Measurements from ENCODE around the gene ANKMY2. TPM values are rescaled to one million over a fixed set of nuclear protein-coding genes. Genes with fewer than 3 reads are reported as not detected.
"Not testable (repeated sequence)": the region's sequence is repeated elsewhere in the genome, so short reads cannot be mapped to it uniquely, and the experiment has no call there.

The ANKMY2 gene
- total RNA-seq, 1 donor from 2014 or later, result 9.2 TPM

DNA sequence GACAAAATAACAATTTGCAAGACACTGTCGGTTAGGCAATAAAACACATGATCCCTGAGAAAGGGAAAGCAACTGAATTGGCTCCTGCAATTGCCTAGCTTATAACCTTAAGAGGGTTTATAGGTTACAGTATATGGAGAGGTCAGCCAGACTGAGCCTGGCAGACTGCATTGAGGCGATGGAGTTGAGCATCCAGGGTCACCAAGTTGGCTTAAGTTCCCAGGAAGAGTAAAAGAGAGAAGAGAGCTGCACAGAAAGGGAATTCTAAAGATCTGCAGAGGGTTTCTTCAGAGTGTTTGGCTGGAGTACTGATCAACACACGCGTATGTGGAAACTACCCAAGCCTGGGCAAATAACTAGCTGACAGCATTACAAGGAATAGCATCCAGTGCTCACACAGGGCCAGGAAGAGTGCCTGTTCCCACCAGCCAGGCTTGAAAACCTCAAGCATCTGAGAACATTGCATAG is 11.2 kb downstream of the ANKMY2 start:
- DNase-seq (ENCODE audit: extremely low read depth, low read depth, low spot score), result no peak

- no peak for DNase-seq (ENCODE audit: extremely low read depth, low read depth, low spot score)
Observed at GRCh38 chr7:16630654-16631053, 14.9 kb downstream of the ANKMY2 start.

GRCh38 chr7:16627236-16627635 is 18.3 kb downstream of the ANKMY2 start:
- DNase-seq (ENCODE audit: extremely low read depth, low read depth, low spot score), result no peak

DNA sequence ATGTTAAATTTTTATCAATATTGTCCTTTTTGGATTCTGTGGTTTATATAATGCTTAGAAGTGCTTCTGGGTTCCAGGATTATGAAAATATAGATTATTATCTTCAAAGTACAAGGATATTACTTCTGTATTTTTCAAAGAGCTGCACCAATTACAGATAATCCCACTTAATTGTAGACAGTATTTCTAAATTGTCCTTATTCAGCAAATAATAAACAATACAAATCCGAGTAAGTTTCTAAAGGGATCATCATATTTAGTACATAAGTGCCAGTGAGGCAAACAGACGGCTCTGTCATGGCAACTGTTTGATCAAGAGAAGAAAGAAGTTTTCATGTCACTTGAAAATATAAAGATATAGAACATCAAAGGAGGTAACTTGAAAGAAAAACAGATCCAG is 19.2 kb downstream of the ANKMY2 start:
- no peak for DNase-seq (ENCODE audit: extremely low read depth, low read depth, low spot score)

GRCh38 chr7:16619979-16620408 is 25.6 kb downstream of the ANKMY2 start:
- no peak for DNase-seq (ENCODE audit: extremely low read depth, low read depth, low spot score)

GRCh38 chr7:16616542-16616941 is 29.0 kb downstream of the ANKMY2 start:
- no peak for DNase-seq (ENCODE audit: extremely low read depth, low read depth, low spot score)

DNA sequence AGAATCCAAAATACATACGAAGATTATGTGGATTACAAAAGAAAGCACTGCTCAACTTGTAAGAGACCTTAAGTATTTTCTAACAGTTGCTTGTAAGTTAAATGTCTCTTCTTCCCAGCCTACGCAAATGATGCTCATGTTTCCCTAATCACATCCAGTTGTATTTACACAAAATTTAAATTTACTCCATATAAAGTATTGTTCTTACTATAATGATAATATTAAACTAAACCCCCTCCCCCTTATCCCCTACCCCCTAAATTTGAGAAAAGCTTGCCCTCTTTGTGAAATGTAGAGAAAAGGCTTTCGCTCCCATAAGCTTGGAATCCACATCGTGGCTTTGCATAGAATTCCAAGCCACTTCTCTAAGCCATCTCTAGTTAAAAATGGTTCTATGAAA is 29.4 kb downstream of the ANKMY2 start:
- no peak for DNase-seq (ENCODE audit: extremely low read depth, low read depth, low spot score)

- no peak for DNase-seq (ENCODE audit: extremely low read depth, low read depth, low spot score)
Observed at GRCh38 chr7:16615228-16615627, 30.3 kb downstream of the ANKMY2 start.

GRCh38 chr7:16611711-16612110 is 33.8 kb downstream of the ANKMY2 start:
- no peak for DNase-seq (ENCODE audit: extremely low read depth, low read depth, low spot score)

GRCh38 chr7:16609842-16610450 is 35.6 kb downstream of the ANKMY2 start:
- no peak for DNase-seq (ENCODE audit: extremely low read depth, low read depth, low spot score)

DNA sequence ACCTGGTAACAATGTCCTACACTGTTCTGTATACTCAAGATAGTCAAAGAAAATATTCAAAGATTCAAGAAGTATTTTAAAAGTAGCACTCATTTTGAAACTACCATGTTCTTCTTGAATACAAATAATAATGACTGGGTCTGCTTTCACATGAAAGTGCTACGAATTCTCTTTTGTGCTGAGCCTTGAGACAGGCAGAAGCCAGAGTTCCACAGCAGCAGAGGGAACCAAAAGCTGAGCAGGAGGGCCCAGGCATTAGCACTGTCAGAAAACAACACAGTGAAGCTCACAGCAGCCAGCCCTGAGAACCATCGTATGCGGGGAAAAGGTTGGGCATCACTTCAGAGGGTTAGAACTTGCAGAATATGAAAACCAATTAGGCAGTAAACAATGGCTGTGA is 38.9 kb downstream of the ANKMY2 start:
- DNase-seq (ENCODE audit: extremely low read depth, low read depth, low spot score), result no peak

GRCh38 chr7:16604054-16604453 is 41.5 kb downstream of the ANKMY2 start:
- no peak for DNase-seq (ENCODE audit: extremely low read depth, low read depth, low spot score)

DNA sequence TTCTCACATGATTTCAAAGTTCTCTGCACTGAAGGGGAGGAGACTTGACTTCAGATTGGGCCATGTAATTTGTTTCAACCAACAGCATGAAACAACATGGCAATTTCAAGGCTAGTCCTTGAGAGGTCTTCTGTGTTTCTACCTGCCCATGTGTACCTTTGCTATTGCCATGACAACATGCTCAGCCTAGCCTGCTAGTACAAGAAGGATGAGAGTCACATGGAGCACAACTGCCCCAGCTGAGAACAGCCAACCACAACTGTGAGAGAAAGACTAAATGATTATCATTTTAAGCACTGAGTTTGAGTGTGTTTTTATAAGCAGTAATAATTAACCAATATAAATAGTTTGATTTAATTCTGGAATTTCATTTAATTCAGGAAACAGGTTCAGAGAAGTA is 41.9 kb downstream of the ANKMY2 start:
- no peak for DNase-seq (ENCODE audit: extremely low read depth, low read depth, low spot score)

- DNase-seq (ENCODE audit: extremely low read depth, low read depth, low spot score), result no peak
Observed at GRCh38 chr7:16599860-16600259, 45.7 kb downstream of the ANKMY2 start.

GRCh38 chr7:16598015-16598414 is 47.5 kb downstream of the ANKMY2 start:
- DNase-seq (ENCODE audit: extremely low read depth, low read depth, low spot score), result no peak

GRCh38 chr7:16595596-16595995 is 50.0 kb downstream of the ANKMY2 start:
- not testable (repeated sequence) for DNase-seq (ENCODE audit: extremely low read depth, low read depth, low spot score)

DNA sequence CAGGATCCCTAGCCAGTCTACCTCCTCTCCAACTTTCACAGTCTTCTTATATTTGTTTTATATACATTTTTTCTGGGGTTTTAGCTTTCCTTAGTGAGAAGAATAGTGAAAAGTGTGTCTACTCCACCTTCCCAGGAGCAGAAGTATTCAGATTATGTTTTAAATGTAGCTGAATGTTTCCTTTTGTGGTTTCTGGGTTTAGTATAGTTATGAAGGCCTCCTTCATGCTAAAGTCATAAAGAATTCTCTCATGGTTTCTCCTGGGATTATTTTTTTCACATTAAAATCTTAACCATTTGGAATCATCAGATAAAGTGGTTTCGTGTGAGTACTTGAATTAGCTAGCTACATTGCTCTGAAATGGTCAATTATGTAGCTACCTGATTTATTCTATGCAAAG is 50.9 kb downstream of the ANKMY2 start:
- DNase-seq (ENCODE audit: extremely low read depth, low read depth, low spot score), result no peak

GRCh38 chr7:16594061-16594460 is 51.5 kb downstream of the ANKMY2 start:
- no peak for DNase-seq (ENCODE audit: extremely low read depth, low read depth, low spot score)

- DNase-seq (ENCODE audit: extremely low read depth, low read depth, low spot score), result no peak
Observed at GRCh38 chr7:16592395-16592794, 53.2 kb downstream of the ANKMY2 start.

DNA sequence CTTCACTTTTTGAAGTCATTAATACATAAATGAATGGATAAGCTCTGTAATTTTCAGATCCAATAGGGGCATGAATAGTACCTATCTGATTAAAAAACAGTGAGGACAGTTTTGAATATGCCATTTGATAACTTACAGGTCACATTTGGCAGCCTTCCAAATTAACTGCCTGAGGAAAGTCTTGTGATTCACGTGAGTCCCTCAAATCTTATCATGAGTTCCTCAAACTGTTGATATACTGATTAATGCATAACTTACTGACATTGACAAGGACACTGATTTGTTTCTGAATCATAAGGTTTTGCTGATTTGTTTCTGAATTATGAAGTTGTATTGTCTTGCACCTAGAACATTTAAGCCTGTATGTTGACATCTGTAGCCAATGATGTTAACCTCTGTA is 55.1 kb downstream of the ANKMY2 start:
- no peak for DNase-seq (ENCODE audit: extremely low read depth, low read depth, low spot score)

DNA sequence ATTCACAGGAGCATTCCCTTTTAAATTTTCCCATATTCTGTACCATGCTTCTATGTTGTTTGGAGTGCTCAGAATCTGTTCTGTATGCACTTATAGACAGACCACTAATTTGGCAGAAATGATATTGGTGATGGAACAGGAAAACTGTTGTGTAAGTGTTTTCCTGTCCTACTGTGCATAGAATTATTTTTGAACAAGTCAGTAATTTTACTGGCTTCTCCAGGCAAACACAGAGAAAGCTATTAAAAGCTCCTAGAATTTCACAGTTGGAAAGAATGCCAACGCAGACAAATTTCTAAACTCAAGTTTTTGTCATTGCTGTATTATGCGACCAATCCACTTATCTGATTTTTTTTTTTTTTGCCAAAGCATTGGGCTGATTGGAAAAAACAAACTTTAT is 55.7 kb downstream of the ANKMY2 start:
- no peak for DNase-seq (ENCODE audit: extremely low read depth, low read depth, low spot score)

DNA sequence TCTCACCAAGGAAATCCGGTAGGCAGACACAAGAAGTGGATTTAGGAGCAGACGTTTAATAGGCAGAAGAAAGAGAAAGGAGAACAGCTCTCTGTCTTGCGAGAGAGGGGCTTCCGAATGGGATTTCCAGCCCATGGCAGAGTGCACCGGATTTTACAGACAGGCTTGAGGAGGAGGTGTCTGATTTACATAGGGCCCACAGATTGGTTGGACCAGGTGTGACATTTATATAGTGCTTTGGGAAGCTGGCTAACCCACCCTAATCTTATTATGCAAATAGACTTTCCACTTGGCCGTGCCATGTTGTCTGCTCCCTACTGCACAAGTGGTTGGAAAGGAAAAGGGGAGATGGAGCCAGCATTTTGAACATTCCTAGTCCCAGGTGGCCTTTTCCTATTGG is 57.8 kb downstream of the ANKMY2 start:
- DNase-seq (ENCODE audit: extremely low read depth, low read depth, low spot score), result no peak

DNA sequence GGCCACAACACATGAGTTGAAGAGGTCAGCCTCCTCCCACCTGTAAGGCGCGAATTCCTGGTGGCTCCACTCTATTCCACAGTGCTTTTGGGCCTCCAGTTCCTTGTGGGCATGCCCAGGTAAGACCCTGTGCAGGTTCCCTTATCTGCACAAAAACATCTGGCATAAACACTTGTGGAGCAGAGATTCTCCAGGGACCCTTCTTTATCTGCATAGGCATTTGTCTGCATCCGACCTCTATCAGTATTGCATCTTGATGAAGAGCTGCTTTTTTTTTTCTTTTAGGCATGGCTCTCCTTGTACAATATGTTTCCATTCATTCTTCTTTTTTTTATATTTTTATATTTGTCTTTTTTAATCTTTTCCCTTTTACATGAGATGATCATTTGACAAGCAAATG is 58.4 kb downstream of the ANKMY2 start:
- no peak for DNase-seq (ENCODE audit: extremely low read depth, low read depth, low spot score)
